ENCODE measurements around the gene FGD1.

The FGD1 gene

GRCh38 chrX:54413753-54414152, 82.3 kb downstream of the FGD1 start:
- Histone ChIP-seq H3K27me3 (ENCODE audit: control insufficient read depth, low read length) (peaks cover 8% of the 10 kb centered on the region), H3K27ac (ENCODE audit: low read depth, low read length) (no peak overlapping the region), H3K4me2 (ENCODE audit: low read length) (no peak overlapping the region)

DNA sequence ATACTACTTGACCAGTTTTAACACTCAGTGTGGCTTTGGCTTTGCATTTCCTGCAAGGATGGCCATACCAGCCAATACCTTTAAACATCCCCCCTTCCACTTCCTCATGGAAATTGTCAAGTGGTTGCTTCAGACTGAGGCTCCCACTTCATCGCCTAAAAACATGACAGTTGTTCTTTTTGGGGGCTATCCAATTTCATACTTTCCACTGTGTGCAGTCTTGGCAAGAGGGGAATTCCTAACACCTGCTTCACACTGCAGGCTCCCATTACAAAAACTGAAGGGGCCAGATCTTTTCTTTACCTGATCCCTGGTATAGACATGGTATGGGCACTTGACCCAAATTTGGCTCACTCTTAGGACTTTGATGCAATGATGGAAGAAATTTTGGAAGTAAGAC, 84.3 kb downstream of the FGD1 start:
- peaks cover 9% of the 10 kb centered on the region for H3K4me1 ChIP-seq (ENCODE audit: control insufficient read depth, low read length)
- no peak overlapping the region for H3K27ac ChIP-seq (ENCODE audit: low read depth, low read length)
- no peak overlapping the region for H3K4me2 ChIP-seq (ENCODE audit: low read length)
- no peaks in the 10 kb centered on the region for H3K79me2 ChIP-seq (ENCODE audit: control insufficient read depth, low read length)
- no peaks in the 10 kb centered on the region for H3K36me3 ChIP-seq (ENCODE audit: control insufficient read depth, low read length)
- no peak for TF ChIP-seq EZH2phosphoT487 (IDR thresholded peaks at IDR 0.05; ENCODE audit: borderline replicate concordance, low read length)
- TF ChIP-seq CTCF (IDR thresholded peaks at IDR 0.05; ENCODE audit: low read depth, low read length, poor library complexity, severe bottlenecking): no peak
- H3K9me3 ChIP-seq (ENCODE audit: control insufficient read depth, insufficient read depth, low read length): no peaks in the 10 kb centered on the region
- no peaks in the 10 kb centered on the region for H3K9me2 ChIP-seq (replicated peaks; ENCODE audit: control insufficient read depth, low read length)
- H4K20me1 ChIP-seq (ENCODE audit: control insufficient read depth, insufficient read depth, low read depth, low read length): no peaks in the 10 kb centered on the region
- H3K27me3 ChIP-seq (ENCODE audit: control insufficient read depth, low read length): peaks cover 4% of the 10 kb centered on the region; the same call in 1 of the 2 replicates
- no peaks in the 10 kb centered on the region for H3F3A ChIP-seq (ENCODE audit: control insufficient read depth, insufficient read depth)
- no peak overlapping the region for H3K4me3 ChIP-seq (ENCODE audit: low read length)

More at GRCh38 chrX:54413753-54414152, 82.3 kb downstream of the FGD1 start:
- no peaks in the 10 kb centered on the region for H4K20me1 ChIP-seq (ENCODE audit: control insufficient read depth, insufficient read depth, low read depth, low read length)
- no peaks in the 10 kb centered on the region for H3K9me3 ChIP-seq (ENCODE audit: control insufficient read depth, insufficient read depth, low read length)
- peaks cover 9% of the 10 kb centered on the region for H3K4me1 ChIP-seq (ENCODE audit: control insufficient read depth, low read length)
- no peaks in the 10 kb centered on the region for H3K36me3 ChIP-seq (ENCODE audit: control insufficient read depth, low read length)
- no peaks in the 10 kb centered on the region for H3F3A ChIP-seq (ENCODE audit: control insufficient read depth, insufficient read depth)
- H3K4me3 ChIP-seq (ENCODE audit: low read length): no peak overlapping the region
- no peaks in the 10 kb centered on the region for H3K9me2 ChIP-seq (replicated peaks; ENCODE audit: control insufficient read depth, low read length)
- H3K79me2 ChIP-seq (ENCODE audit: control insufficient read depth, low read length): no peaks in the 10 kb centered on the region
- TF ChIP-seq EZH2phosphoT487 (IDR thresholded peaks at IDR 0.05; ENCODE audit: borderline replicate concordance, low read length) (no peak), CTCF (IDR thresholded peaks at IDR 0.05; ENCODE audit: low read depth, low read length, poor library complexity, severe bottlenecking) (no peak)

DNA sequence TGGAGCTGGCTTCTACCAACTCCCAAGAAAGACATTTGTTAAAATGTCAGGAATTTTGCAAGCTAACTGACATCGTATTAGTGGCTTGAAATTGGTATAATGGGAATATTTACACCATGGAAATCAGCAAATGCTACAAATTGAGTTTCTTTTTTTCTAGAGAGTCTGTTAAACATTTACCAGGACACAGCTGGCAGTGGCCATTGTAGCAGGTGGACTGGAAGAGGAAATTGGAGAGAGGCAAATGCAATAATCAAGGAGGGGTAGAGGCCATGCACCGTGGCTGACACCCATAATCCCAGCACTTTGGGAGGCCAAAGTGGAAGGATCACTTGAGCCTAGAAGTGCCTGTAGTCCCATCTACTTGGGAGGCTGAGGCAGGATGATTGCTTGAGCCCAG, 88.8 kb downstream of the FGD1 start:
- Histone ChIP-seq H3K27me3 (ENCODE audit: control insufficient read depth, low read length) (no peaks in the 10 kb centered on the region), H4K20me1 (ENCODE audit: control insufficient read depth, insufficient read depth, low read depth, low read length) (no peaks in the 10 kb centered on the region), H3K79me2 (ENCODE audit: control insufficient read depth, low read length) (no peaks in the 10 kb centered on the region), H3K27ac (ENCODE audit: low read depth, low read length) (no peak overlapping the region), H3F3A (ENCODE audit: control insufficient read depth, insufficient read depth) (no peaks in the 10 kb centered on the region), H3K9me2 (replicated peaks; ENCODE audit: control insufficient read depth, low read length) (no peaks in the 10 kb centered on the region), H3K4me1 (ENCODE audit: control insufficient read depth, low read length) (no peaks in the 10 kb centered on the region), H3K9me3 (ENCODE audit: control insufficient read depth, insufficient read depth, low read length) (no peaks in the 10 kb centered on the region), H3K4me3 (ENCODE audit: low read length) (no peak overlapping the region), H3K36me3 (ENCODE audit: control insufficient read depth, low read length) (no peaks in the 10 kb centered on the region), H3K4me2 (ENCODE audit: low read length) (no peak overlapping the region)
- TF ChIP-seq CTCF (IDR thresholded peaks at IDR 0.05; ENCODE audit: low read depth, low read length, poor library complexity, severe bottlenecking) (no peak), EZH2phosphoT487 (IDR thresholded peaks at IDR 0.05; ENCODE audit: borderline replicate concordance, low read length) (no peak)

- Histone ChIP-seq H3K4me3 (ENCODE audit: low read length) (no peak overlapping the region), H4K20me1 (ENCODE audit: control insufficient read depth, insufficient read depth, low read depth, low read length) (no peaks in the 10 kb centered on the region), H3F3A (ENCODE audit: control insufficient read depth, insufficient read depth) (no peaks in the 10 kb centered on the region), H3K4me2 (ENCODE audit: low read length) (no peak overlapping the region), H3K9me2 (replicated peaks; ENCODE audit: control insufficient read depth, low read length) (no peaks in the 10 kb centered on the region), H3K4me1 (ENCODE audit: control insufficient read depth, low read length) (no peaks in the 10 kb centered on the region), H3K27me3 (ENCODE audit: control insufficient read depth, low read length) (no peaks in the 10 kb centered on the region), H3K36me3 (ENCODE audit: control insufficient read depth, low read length) (no peaks in the 10 kb centered on the region), H3K79me2 (ENCODE audit: control insufficient read depth, low read length) (no peaks in the 10 kb centered on the region), H3K9me3 (ENCODE audit: control insufficient read depth, insufficient read depth, low read length) (no peaks in the 10 kb centered on the region), H3K27ac (ENCODE audit: low read depth, low read length) (no peak overlapping the region)
- no peak for TF ChIP-seq EZH2phosphoT487 (IDR thresholded peaks at IDR 0.05; ENCODE audit: borderline replicate concordance, low read length)
- TF ChIP-seq CTCF (IDR thresholded peaks at IDR 0.05; ENCODE audit: low read depth, low read length, poor library complexity, severe bottlenecking): no peak
These were observed 98.9 kb downstream of the FGD1 start for GRCh38 chrX:54397113-54397512.
